ENCODE measurements around the gene REEP3. TPM values are rescaled to one million over a fixed set of nuclear protein-coding genes. Genes with fewer than 3 reads are reported as not detected.
A peak's percentile ranks its signal among the peaks of the same experiment; 100 is the strongest.

The REEP3 gene
- total RNA-seq, 6 donors from 2014 or later = 23.6 to 63.9 (median 41.8) TPM

DNA sequence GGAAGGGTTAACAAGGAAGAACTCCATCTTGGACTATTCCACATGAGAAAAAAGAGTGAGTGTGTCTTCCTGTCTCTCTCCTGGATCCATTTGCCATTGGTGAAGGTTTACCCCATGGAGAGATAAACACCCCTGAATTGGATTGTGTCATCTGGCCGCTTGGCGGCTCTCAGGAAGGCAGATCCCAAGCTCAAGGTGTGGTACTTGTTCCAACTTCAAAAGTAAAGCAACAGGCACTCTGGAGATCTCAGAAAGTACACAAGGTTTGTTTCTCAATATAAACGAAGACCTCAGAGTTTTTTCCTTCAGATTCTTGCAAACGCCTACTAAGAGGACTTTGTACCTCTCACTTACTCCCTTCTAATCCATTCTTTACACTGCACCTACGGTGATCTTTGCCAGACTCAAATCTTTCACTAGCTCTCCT lies 116.7 kb downstream of the REEP3 start:
- peaks cover 0 to 5% (median 3%) of the 10 kb centered on the region in 4 donors for H3K4me1 ChIP-seq
- WGBS, 2 donors = 59 to 65% methylated on average over 5 of the region's 5 CpGs
- ATAC-seq (ENCODE audit: low FRiP score in 2 of 2) (no peak), DNase-seq (peak in 1 of 2 donors; percentile 45)
- peak overlapping the region in 1 of 4 donors; percentile 1 for H3K27ac ChIP-seq
- H3K9me3 ChIP-seq = no peaks in the 10 kb centered on the region
- no peaks in the 10 kb centered on the region for H3K36me3 ChIP-seq
- TF ChIP-seq POLR2A (IDR thresholded peaks at IDR 0.05) (no peak), EP300 (IDR thresholded peaks at IDR 0.05) (no peak), POLR2AphosphoS5 (IDR thresholded peaks at IDR 0.05) (peak in 1 of 2 donors; percentile 7)
- TF ChIP-seq, protein P1, sequence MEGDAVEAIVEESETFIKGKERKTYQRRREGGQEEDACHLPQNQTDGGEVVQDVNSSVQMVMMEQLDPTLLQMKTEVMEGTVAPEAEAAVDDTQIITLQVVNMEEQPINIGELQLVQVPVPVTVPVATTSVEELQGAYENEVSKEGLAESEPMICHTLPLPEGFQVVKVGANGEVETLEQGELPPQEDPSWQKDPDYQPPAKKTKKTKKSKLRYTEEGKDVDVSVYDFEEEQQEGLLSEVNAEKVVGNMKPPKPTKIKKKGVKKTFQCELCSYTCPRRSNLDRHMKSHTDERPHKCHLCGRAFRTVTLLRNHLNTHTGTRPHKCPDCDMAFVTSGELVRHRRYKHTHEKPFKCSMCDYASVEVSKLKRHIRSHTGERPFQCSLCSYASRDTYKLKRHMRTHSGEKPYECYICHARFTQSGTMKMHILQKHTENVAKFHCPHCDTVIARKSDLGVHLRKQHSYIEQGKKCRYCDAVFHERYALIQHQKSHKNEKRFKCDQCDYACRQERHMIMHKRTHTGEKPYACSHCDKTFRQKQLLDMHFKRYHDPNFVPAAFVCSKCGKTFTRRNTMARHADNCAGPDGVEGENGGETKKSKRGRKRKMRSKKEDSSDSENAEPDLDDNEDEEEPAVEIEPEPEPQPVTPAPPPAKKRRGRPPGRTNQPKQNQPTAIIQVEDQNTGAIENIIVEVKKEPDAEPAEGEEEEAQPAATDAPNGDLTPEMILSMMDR (IDR thresholded peaks at IDR 0.05) = no peak
- H3K27me3 ChIP-seq = no peaks in the 10 kb centered on the region
- no peak overlapping the region for H3K4me3 ChIP-seq

DNA sequence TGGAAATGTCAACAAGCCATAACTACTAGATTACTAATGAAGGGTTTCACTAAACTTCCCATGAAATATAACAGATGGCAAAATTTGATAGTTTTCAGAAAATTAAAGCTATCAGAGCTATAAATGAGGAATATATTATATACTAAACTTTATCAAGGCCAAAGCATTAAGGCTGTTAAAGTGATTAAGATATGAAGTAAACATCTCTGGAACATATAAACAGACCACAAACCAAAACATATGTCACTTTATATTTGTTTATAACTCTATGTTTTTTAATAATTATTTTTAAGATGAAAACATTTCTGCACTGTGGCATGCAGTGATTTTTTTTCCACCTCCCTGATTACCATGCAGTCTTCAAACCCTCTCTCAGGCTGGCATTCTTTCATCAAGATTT lies 120.2 kb downstream of the REEP3 start:
- Histone ChIP-seq H3K27me3 (no peaks in the 10 kb centered on the region), H3K27ac (no peak overlapping the region), H3K9me3 (no peaks in the 10 kb centered on the region), H3K4me1 (peaks cover 2 to 12% (median 7%) of the 10 kb centered on the region in 4 donors), H3K36me3 (no peaks in the 10 kb centered on the region), H3K4me3 (no peak overlapping the region)
- TF ChIP-seq, protein P1 (IDR thresholded peaks at IDR 0.05) = no peak
- TF ChIP-seq POLR2AphosphoS5 (IDR thresholded peaks at IDR 0.05) (no peak), POLR2A (IDR thresholded peaks at IDR 0.05) (no peak), EP300 (IDR thresholded peaks at IDR 0.05) (no peak)
- DNase-seq (no peak), ATAC-seq (ENCODE audit: low FRiP score in 2 of 2) (no peak)

DNA sequence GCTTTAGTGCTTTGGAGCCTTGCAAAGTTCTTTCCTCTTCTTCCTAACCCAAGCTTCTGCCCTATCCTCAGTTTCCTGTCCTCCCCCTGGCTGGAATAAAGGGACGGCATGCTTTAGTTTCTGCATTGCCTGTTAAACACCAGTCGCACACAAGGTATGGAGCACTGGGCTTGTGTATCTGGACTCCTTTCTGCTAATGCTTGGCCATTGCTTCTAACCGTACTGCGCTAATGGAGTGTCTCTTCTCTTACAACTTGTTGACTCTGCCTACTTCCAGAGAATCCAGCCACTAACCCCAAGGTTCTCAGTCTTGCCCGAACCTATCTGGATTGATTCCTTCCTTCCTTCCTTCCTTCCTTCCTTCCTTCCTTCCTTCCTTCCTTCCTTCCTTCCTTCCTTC lies 120.6 kb downstream of the REEP3 start:
- no peak overlapping the region for H3K27ac ChIP-seq
- H3K4me1 ChIP-seq = peaks cover 2 to 12% (median 7%) of the 10 kb centered on the region in 4 donors
- H3K36me3 ChIP-seq = no peaks in the 10 kb centered on the region
- 78 to 79% methylated on average over 5 of the region's 5 CpGs for WGBS, 2 donors
- ATAC-seq (ENCODE audit: low FRiP score in 2 of 2) (no peak), DNase-seq (no peak)
- H3K4me3 ChIP-seq = no peak overlapping the region
- no peaks in the 10 kb centered on the region for H3K27me3 ChIP-seq
- TF ChIP-seq EP300 (IDR thresholded peaks at IDR 0.05) (no peak), POLR2A (IDR thresholded peaks at IDR 0.05) (no peak), POLR2AphosphoS5 (IDR thresholded peaks at IDR 0.05) (no peak)
- TF ChIP-seq, protein P1 (IDR thresholded peaks at IDR 0.05) = no peak
- no peaks in the 10 kb centered on the region for H3K9me3 ChIP-seq

DNA sequence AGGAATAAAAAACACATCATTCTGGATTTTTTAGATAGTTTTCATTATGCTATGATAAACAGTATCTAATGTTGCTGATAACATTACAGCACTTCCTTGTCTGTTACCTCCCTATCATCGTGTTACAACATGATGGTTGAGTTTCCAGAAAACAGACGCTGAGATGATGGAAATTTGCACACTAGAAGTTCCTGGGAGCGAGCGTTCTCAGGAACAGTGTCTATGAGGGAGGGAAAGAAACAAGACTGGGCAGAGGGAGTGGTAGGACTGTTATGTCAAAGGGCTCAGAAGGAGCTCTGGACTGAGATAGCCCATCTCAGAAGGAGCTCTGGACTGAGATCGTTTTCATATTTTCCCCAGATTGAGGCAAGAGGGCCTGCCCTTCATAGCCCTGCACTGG lies 121.6 kb downstream of the REEP3 start:
- no peak for DNase-seq
- Histone ChIP-seq H3K4me1 (peaks cover 2 to 12% (median 7%) of the 10 kb centered on the region in 4 donors), H3K27me3 (no peaks in the 10 kb centered on the region), H3K9me3 (no peaks in the 10 kb centered on the region), H3K27ac (peak overlapping the region in 3 of 4 donors; percentile 69 to 85 (median 78)), H3K36me3 (no peaks in the 10 kb centered on the region), H3K4me3 (no peak overlapping the region)
- ATAC-seq (ENCODE audit: low FRiP score in 2 of 2) = no peak
- no peak for TF ChIP-seq EP300 (IDR thresholded peaks at IDR 0.05)
- TF ChIP-seq POLR2A (IDR thresholded peaks at IDR 0.05) = no peak
- 84 to 86% methylated on average over 5 of the region's 5 CpGs for WGBS, 2 donors

DNA sequence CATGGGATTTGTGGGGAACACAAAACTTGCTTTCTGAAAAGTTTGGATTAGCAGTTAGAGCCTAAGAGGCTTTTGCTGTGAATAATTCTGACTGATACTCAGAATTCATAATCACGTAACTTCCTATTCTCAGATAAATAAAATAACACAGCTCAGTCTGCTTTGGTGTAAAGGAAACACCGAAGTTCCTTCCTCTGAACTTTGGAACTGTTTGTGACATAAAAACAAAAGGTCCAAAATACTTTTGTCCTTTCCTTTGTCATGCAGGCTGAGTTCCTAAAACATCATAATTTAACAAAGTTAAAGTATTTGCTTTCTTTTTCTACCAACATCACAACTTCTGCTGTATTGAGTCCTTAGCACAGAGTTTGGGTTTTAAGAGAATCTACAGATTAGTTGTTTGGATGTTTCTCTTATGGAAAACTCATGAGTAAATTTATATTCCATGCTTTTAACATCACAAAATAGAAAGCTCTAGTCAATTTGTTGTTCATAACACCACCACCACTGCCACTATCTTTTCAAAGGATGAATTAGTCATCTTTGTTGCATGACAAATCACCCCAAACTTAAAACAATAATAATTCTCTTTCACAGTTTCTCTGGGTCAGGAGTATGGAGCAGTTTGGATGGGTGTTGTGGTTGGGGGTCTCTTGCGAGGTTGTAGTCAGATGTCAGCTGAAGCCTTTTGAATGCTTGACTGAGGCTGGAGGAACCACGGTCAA lies 123.4 kb downstream of the REEP3 start:
- no peaks in the 10 kb centered on the region for H3K9me3 ChIP-seq
- 72 to 73% methylated on average over 4 of the region's 4 CpGs for WGBS, 2 donors
- H3K4me3 ChIP-seq = no peak overlapping the region
- ATAC-seq (ENCODE audit: low FRiP score in 2 of 2) = no peak
- TF ChIP-seq EP300 (IDR thresholded peaks at IDR 0.05) (peak; percentile 7 to 67 (median 47)), POLR2A (IDR thresholded peaks at IDR 0.05) (no peak), POLR2AphosphoS5 (IDR thresholded peaks at IDR 0.05) (peak in 1 of 2 donors; percentile 67)
- TF ChIP-seq, protein P1 (IDR thresholded peaks at IDR 0.05) = no peak
- peak overlapping the region; percentile 57 to 90 (median 77) for H3K27ac ChIP-seq
- no peaks in the 10 kb centered on the region for H3K27me3 ChIP-seq
- no peaks in the 10 kb centered on the region for H3K36me3 ChIP-seq
- DNase-seq = no peak
- peaks cover 0 to 12% (median 7%) of the 10 kb centered on the region in 4 donors for H3K4me1 ChIP-seq
